HG02759 (cell line): ENCODE measurements around the gene MAMDC2.
"Not testable (repeated sequence)": the region's sequence is repeated elsewhere in the genome, so short reads cannot be mapped to it uniquely, and the experiment has no call there.

Experiments
- ATAC-seq: cut with Tn5 transposase; IDR thresholded peaks from one replicate; pipeline ENCODE4 v1.9.1; 2021; ENCODE audit warnings: mild to moderate bottlenecking, moderate library complexity; ENCODE audit not compliant: unreplicated experiment

MAMDC2 gene

GRCh38 chr9:70169222-70169621, 125.6 kb downstream of the MAMDC2 start:
- ATAC-seq: no peak

GRCh38 chr9:70170151-70170790, 126.6 kb downstream of the MAMDC2 start:
- ATAC-seq: no peak

- ATAC-seq: no peak
Measured at GRCh38 chr9:70172532-70172931, 128.9 kb downstream of the MAMDC2 start.

- no peak for ATAC-seq
Measured at GRCh38 chr9:70177121-70177520, 133.5 kb downstream of the MAMDC2 start.

- ATAC-seq: no peak
Measured at GRCh38 chr9:70192707-70193106, 149.1 kb downstream of the MAMDC2 start.

- no peak for ATAC-seq
Measured at GRCh38 chr9:70195456-70195855, 151.8 kb downstream of the MAMDC2 start.

- ATAC-seq: no peak
Measured at GRCh38 chr9:70197216-70198044, 153.8 kb downstream of the MAMDC2 start.

GRCh38 chr9:70204743-70205142, 161.1 kb downstream of the MAMDC2 start:
- ATAC-seq: not testable (repeated sequence)

GRCh38 chr9:70205366-70206020, 161.8 kb downstream of the MAMDC2 start:
- no peak for ATAC-seq

GRCh38 chr9:70217029-70217428, 173.4 kb downstream of the MAMDC2 start:
- ATAC-seq: no peak

- ATAC-seq: no peak
Measured at GRCh38 chr9:70218767-70219166, 175.1 kb downstream of the MAMDC2 start.

GRCh38 chr9:70220216-70220615, 176.6 kb downstream of the MAMDC2 start:
- ATAC-seq: no peak

- no peak for ATAC-seq
Measured at GRCh38 chr9:70222354-70222753, 178.7 kb downstream of the MAMDC2 start.

GRCh38 chr9:70228118-70228517, 184.5 kb downstream of the MAMDC2 start:
- no peak for ATAC-seq

GRCh38 chr9:70228611-70229010, 185.0 kb downstream of the MAMDC2 start:
- no peak for ATAC-seq

GRCh38 chr9:70229026-70229425, 185.4 kb downstream of the MAMDC2 start:
- no peak for ATAC-seq

- no peak for ATAC-seq
Measured at GRCh38 chr9:70229579-70229978, 185.9 kb downstream of the MAMDC2 start.

- ATAC-seq: no peak
Measured at GRCh38 chr9:70232476-70232875, 188.8 kb downstream of the MAMDC2 start.

GRCh38 chr9:70234208-70234607, 190.6 kb downstream of the MAMDC2 start:
- ATAC-seq: not testable (repeated sequence)

- not testable (repeated sequence) for ATAC-seq
Measured at GRCh38 chr9:70245952-70246351, 202.3 kb downstream of the MAMDC2 start.

- no peak for ATAC-seq
Measured at GRCh38 chr9:70250221-70250620, 206.6 kb downstream of the MAMDC2 start.

GRCh38 chr9:70255486-70255885, 211.8 kb downstream of the MAMDC2 start:
- ATAC-seq: no peak
